ENCODE measurements around the gene ZNF839.

- TF ChIP-seq CTCF (IDR thresholded peaks at IDR 0.05; ENCODE audit: poor library complexity) (no peak), EZH2 (IDR thresholded peaks at IDR 0.05; ENCODE audit: borderline replicate concordance) (no peak), EZH2phosphoT487 (IDR thresholded peaks at IDR 0.05; ENCODE audit: low read depth, severe bottlenecking, unreplicated experiment) (no peak)
Observed at GRCh38 chr14:102321456-102322422, 2.2 kb downstream of the ZNF839 start.
